Subcutaneous abdominal adipose tissue (tissue), 5 donors: ENCODE results near the gene ASTN2.

ENCODE experiments used
- H3K27ac ChIP-seq: one replicate; pipeline ENCODE4 v1.7.0; 2013; ENCODE audit warnings: low read depth, mild to moderate bottlenecking, inconsistent platforms, low read length, moderate library complexity
- H3K27me3 ChIP-seq, 5 donors: one replicate each; pipeline ENCODE4 v1.7.0; 2013; ENCODE audit warnings: low read length in 5 of 5, inconsistent platforms in 1 of 5; ENCODE audit not compliant: control insufficient read depth in 5 of 5, insufficient read depth in 4 of 5
- H3K36me3 ChIP-seq, 5 donors: one replicate each; pipeline ENCODE4 v1.7.0; 2013; ENCODE audit warnings: low read length in 5 of 5; ENCODE audit not compliant: control insufficient read depth in 5 of 5, insufficient read depth in 5 of 5
- H3K4me1 ChIP-seq, 5 donors: one replicate each; pipeline ENCODE4 v1.7.0; 2013; ENCODE audit warnings: low read length in 5 of 5, mild to moderate bottlenecking in 3 of 5, moderate library complexity in 1 of 5; ENCODE audit not compliant: control insufficient read depth in 5 of 5, insufficient read depth in 5 of 5
- H3K4me3 ChIP-seq, 5 donors: one replicate each; pipeline ENCODE4 v1.7.0; 2013; ENCODE audit warnings: low read length in 5 of 5, low read depth in 1 of 5
- H3K9ac ChIP-seq, 5 donors: one replicate each; pipeline ENCODE4 v1.7.0; 2013; ENCODE audit warnings: low read length in 5 of 5, mild to moderate bottlenecking in 4 of 5, moderate library complexity in 3 of 5
- H3K9me3 ChIP-seq, 5 donors: one replicate each; pipeline ENCODE4 v1.7.0; 2013; ENCODE audit warnings: low read length in 5 of 5; ENCODE audit not compliant: control insufficient read depth in 5 of 5
- donor health status: healthy.
- donor health status: healthy.
- donor health status: healthy.
- donor health status: healthy.
- donor health status: healthy.

ASTN2 gene

DNA sequence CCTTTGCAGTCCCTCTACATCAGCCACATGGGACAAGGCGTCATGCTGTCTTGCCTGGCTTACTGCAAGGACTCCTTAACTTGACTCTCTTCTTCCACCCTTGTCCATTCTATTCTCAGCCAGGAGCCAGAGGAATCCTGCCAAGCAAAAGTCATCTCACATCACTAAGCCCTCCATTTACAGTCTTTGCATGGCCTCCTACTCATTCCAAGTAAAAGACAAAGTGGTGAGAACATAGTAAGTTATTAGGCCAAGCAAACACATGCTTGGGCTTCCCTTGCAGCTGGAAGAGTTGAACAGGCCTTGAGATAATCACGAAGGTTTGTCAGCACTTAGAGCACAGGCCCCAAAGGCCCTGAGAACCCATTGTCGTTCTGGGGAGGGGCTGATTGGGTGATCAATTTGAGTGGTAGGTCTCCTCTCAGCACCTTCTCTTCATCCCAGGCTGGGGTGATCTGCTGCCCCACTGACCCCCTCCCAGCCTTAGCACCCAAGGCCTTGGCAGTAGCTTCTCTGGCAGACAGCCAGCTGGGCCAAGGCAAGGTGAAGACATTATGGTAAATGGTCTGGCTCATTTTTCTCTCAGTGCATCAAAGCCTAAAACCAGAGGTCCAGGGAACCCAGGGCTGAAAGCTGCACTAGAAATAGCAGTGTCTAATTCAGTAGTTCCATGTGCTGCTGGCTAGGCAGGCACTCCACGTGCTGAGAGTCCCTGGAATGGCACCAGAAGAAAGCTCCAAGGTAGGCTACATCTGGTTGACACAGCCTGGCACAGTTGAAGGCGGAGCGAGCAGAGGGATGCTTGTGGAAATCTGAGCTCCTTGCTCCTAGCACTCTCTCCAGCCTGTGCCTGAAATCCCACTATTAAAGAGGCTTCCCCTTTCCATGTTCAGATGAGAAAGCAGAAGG lies 121.4 kb downstream of the ASTN2 start:
- Histone ChIP-seq H3K9ac (no peak overlapping the region), H3K27me3 (no peaks in the 10 kb centered on the region), H3K4me3 (no peak overlapping the region), H3K4me1 (no peaks in the 10 kb centered on the region), H3K9me3 (no peaks in the 10 kb centered on the region), H3K27ac (no peak overlapping the region), H3K36me3 (no peaks in the 10 kb centered on the region)

DNA sequence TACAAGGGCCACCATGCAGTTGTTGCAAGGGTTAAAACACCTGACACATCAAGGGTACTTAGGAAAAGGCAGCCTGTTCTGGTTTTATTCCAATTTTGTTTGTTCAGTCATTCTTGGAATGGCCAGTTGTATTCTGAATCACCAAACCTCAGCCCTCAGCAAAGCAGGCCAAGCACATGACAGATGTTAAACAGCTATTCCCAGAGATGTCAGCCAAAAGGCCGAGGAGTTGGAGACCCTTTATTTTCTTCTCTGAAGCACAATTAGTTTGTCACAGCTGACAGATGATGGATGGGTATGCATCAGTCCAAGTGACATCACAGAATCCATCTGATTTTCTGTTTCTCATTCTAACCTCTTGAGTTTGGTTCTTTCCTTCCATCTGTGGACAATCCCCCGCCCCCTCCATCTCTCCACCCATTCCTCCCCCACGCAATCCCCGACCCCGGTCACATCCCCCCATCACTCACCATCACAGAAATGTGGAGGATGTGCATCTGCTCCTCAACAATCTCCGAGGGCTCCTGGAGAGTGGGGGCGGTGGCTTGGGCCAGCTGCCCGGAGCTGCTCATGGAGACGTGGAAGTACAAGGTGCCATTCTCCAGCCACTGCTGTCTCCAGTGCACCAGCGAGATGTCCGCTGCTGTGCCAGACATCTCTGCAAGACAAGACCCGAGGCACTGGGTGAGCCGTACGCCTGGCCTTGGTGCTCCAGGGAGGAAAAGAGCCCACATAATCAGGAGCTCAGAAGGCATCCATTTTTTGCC lies 123.8 kb downstream of the ASTN2 start:
- no peaks in the 10 kb centered on the region for H3K27me3 ChIP-seq

DNA sequence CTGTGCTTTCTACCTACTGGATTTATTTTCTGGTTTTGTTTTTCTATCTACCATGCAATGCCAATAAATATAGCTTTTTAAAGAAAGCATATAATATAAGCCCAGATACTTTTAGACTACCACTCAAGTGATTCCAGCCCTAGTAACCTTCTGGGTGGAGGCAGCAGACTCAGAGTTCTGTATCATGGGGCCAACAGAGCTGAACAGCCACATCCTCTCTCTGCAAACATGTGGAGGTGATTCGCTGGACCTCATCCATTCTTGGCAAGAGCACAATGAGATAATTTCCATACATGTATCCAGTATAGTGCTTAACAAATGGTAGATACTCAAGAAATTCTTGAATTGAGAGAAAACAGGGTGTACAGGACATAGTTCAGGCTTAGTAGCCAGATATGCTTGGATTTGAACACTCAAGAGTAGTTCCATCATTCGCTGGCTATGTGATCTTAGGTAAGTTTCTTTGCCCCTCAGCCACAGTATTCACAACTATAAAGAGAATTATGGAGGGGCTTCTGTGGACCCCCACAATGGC lies 124.5 kb downstream of the ASTN2 start:
- H3K9me3 ChIP-seq, result no peaks in the 10 kb centered on the region
- H3K27me3 ChIP-seq, result no peaks in the 10 kb centered on the region
- H3K27ac ChIP-seq, result no peak overlapping the region
- no peak overlapping the region for H3K9ac ChIP-seq
- no peaks in the 10 kb centered on the region for H3K4me1 ChIP-seq
- H3K4me3 ChIP-seq, result no peak overlapping the region
- no peaks in the 10 kb centered on the region for H3K36me3 ChIP-seq

More for the DNA sequence above, 123.8 kb downstream of the ASTN2 start:
- no peaks in the 10 kb centered on the region for H3K4me1 ChIP-seq
- no peaks in the 10 kb centered on the region for H3K36me3 ChIP-seq
- H3K27ac ChIP-seq, result no peak overlapping the region
- no peaks in the 10 kb centered on the region for H3K9me3 ChIP-seq
- H3K4me3 ChIP-seq, result no peak overlapping the region
- H3K9ac ChIP-seq, result no peak overlapping the region

DNA sequence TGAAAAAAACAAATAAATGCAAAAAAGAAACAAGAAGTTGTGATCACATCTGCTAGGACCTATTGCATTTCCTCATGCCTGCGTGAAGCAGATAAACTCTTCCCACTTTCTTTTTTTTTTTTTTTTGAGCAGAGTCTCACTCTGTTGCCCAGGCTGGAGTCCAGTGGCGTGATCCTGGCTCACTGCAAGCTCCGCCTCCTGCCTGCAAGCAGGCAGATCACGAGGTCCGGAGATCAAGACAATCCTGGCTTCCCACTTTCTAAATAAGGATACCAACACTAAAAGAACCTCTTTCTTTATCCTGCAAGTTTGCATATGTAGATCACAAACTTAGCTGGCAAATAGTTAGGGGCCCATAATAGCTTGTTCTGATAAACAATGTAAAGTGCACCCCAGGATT lies 128.6 kb downstream of the ASTN2 start:
- no peak overlapping the region for H3K4me3 ChIP-seq
- no peaks in the 10 kb centered on the region for H3K27me3 ChIP-seq
- no peaks in the 10 kb centered on the region for H3K9me3 ChIP-seq
- H3K27ac ChIP-seq, result no peak overlapping the region
- no peaks in the 10 kb centered on the region for H3K36me3 ChIP-seq
- no peak overlapping the region for H3K9ac ChIP-seq
- no peaks in the 10 kb centered on the region for H3K4me1 ChIP-seq

DNA sequence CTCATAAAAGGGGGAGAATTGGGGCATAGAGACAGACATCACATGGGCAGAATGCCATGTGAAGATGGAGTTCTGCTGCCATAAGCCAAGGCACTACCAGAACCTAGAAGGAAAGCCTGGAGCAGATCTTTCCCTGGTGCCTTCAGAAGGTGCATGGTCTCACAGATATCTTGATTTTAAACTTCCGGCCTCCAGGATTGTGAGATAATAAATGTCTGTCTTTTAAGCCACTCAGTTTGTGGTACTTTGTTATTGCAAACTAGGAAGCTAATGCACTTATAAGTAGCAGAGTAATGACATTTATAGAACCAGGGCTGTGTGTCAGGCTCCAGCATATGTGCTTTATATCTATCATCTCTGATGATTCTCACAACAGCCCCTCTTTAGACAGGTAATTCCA lies 130.4 kb downstream of the ASTN2 start:
- Histone ChIP-seq H3K9me3 (no peaks in the 10 kb centered on the region), H3K9ac (no peak overlapping the region), H3K27me3 (no peaks in the 10 kb centered on the region), H3K27ac (no peak overlapping the region), H3K4me3 (no peak overlapping the region), H3K4me1 (no peaks in the 10 kb centered on the region), H3K36me3 (no peaks in the 10 kb centered on the region)

DNA sequence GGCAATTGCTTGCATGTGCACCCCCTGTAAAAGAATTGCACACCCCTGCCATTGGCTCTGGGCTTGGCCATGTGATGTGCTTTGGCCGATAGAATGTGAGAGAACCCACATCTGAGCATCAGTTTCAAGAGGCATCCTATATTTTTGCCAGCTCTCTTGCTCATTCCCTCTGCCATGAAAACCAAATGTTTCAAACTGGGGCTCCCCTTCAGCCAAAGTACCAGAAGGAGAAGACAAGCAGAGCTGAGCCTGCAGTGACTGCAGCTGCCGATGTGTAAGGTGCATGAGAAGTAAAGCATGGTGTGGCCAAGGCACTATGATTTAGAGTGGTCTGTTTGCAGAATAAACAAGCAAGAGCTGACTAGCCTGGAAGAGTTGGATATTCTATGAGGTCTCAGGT lies 132.3 kb downstream of the ASTN2 start:
- H3K27ac ChIP-seq, result no peak overlapping the region
- no peaks in the 10 kb centered on the region for H3K27me3 ChIP-seq
- H3K9me3 ChIP-seq, result no peaks in the 10 kb centered on the region
- no peaks in the 10 kb centered on the region for H3K4me1 ChIP-seq
- no peak overlapping the region for H3K9ac ChIP-seq
- H3K36me3 ChIP-seq, result no peaks in the 10 kb centered on the region
- no peak overlapping the region for H3K4me3 ChIP-seq

DNA sequence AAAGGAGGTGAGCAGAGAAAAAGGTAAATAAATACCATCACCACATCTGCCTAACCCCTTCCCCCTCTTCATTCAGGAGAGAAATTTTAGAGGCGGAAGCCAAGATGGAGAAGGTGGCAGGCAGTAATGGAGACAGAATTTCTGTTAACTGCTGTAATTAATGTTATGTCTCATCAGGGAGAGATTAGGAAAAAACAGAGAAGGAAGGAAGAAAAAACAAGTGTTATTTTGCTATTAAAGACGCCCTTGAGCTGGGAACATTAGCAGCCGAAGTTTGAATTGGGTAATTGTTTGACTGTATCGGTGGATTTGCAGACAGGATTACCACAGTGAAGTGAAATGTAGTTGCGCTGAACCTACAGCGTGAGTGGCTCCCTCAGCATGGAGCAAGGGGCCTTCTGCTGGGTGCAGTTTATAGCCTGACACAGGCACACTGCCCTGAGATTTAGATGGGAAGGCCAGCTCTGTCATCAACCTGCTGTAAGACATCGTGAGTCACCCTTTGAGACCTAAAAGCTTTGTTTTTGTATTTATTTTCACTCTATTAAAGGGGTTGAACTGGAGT lies 136.3 kb downstream of the ASTN2 start:
- no peaks in the 10 kb centered on the region for H3K9me3 ChIP-seq
- H3K27ac ChIP-seq, result no peak overlapping the region
- H3K36me3 ChIP-seq, result no peaks in the 10 kb centered on the region
- no peak overlapping the region for H3K9ac ChIP-seq
- H3K4me1 ChIP-seq, result no peaks in the 10 kb centered on the region
- no peak overlapping the region for H3K4me3 ChIP-seq
- H3K27me3 ChIP-seq, result peaks cover 0 to 2% (median 0%) of the 10 kb centered on the region in 5 donors

DNA sequence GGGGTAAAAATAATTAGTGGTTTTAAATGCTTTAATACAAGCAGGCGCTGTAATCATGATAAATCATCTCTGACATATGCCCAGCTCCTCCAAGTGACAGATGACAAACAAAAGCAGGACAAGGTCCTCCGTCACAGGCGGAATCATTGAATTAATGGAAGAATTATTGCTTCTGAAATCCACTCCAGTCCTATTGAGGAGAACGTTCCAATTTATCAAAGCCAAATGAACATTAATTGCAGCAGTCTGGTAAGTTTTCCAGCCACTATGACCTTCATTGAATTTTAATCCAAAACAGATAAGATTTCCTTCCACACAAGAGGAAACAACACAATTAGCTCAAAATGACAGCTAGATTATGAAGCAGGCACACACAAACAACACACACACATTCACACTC lies 136.8 kb downstream of the ASTN2 start:
- H3K4me1 ChIP-seq, result no peaks in the 10 kb centered on the region
- no peak overlapping the region for H3K9ac ChIP-seq
- no peaks in the 10 kb centered on the region for H3K36me3 ChIP-seq
- H3K27me3 ChIP-seq, result peaks cover 0 to 2% (median 0%) of the 10 kb centered on the region in 5 donors
- H3K9me3 ChIP-seq, result no peaks in the 10 kb centered on the region
- H3K4me3 ChIP-seq, result no peak overlapping the region
- no peak overlapping the region for H3K27ac ChIP-seq

DNA sequence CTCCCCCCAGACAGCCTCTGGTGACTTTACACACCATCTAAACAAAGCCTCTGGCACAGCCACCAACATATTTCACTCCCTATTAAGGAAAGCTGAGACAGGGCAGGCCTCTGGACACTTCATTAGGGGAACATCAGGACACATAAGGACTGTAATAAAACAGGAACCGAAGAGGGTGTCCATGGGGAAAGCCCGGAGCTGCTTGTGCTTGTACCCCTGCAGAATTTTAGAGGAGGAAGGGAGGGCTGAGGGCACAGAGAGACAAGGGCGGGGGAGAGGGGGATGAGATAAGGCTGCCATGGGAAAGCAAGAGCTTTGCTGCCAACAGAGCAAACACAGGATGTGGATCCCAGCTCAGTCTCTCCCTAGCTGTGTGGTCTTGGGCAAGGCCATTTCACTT lies 138.4 kb downstream of the ASTN2 start:
- Histone ChIP-seq H3K4me3 (no peak overlapping the region), H3K4me1 (no peaks in the 10 kb centered on the region), H3K36me3 (no peaks in the 10 kb centered on the region), H3K9me3 (no peaks in the 10 kb centered on the region), H3K27ac (no peak overlapping the region), H3K9ac (no peak overlapping the region), H3K27me3 (peaks cover 0 to 2% (median 0%) of the 10 kb centered on the region in 5 donors)

DNA sequence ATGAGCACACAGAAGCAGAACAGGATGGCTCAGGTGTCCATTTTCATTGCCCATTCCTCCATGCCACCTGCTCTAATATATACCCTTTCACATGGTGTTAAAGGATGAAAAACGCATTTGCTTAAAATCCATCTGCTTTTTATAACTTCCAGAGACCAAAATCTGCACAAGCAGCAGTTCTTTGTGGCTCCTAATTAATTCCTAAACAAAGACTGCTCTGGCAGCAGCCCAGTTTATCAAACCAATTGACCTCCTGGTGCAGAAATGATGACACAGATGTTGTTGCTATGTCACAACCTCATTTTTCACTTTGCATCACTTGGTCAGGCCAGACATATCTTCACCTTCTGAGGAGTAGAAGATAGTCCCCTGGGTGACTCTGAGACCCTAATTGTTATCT lies 141.2 kb downstream of the ASTN2 start:
- H3K9me3 ChIP-seq, result no peaks in the 10 kb centered on the region
- peaks cover 0 to 2% (median 0%) of the 10 kb centered on the region in 5 donors for H3K27me3 ChIP-seq
- no peaks in the 10 kb centered on the region for H3K36me3 ChIP-seq
- H3K4me3 ChIP-seq, result no peak overlapping the region
- no peaks in the 10 kb centered on the region for H3K4me1 ChIP-seq
- H3K27ac ChIP-seq, result no peak overlapping the region
- H3K9ac ChIP-seq, result no peak overlapping the region
